CD14-positive monocyte (primary cell): ENCODE results near the gene MSH2. TPM values are rescaled to one million over a fixed set of nuclear protein-coding genes. Genes with fewer than 3 reads are reported as not detected.
A peak's percentile ranks its signal among the peaks of the same experiment; 100 is the strongest.

Experiments
- DNase-seq, 3 donors: peaks; one replicate each; pipeline ENCODE4 v3.0.0-alpha.2; 2011 to 2022
- H2AFZ ChIP-seq: 2 replicates; pipeline ENCODE4 v1.6.0; 2012; ENCODE audit warnings: mild to moderate bottlenecking, low read depth, low read length, inconsistent platforms; ENCODE audit not compliant: insufficient read depth, poor library complexity, severe bottlenecking
- H3K27ac ChIP-seq, 2 donors: 1 replicate in 1 of 2; 2 replicates in 1 of 2; pipeline ENCODE4 v1.5.1; 2012 to 2013; ENCODE audit warnings: low read length in 2 of 2, control low read depth in 1 of 2, inconsistent platforms in 1 of 2, low read depth in 1 of 2, mild to moderate bottlenecking in 1 of 2
- H3K27me3 ChIP-seq, 2 donors: one replicate each; pipeline versions ENCODE4 v1.6.0 to v1.6.1; 2011 to 2013; ENCODE audit warnings: low read length in 2 of 2; ENCODE audit not compliant: control insufficient read depth in 2 of 2, insufficient read depth in 2 of 2
- H3K36me3 ChIP-seq, 2 donors: replicated peaks in 1 of 2; 1 replicate in 1 of 2; 2 replicates in 1 of 2; pipeline versions ENCODE4 v1.5.1 to v1.6.1; 2012 to 2013; ENCODE audit warnings: low read length in 2 of 2, control low read depth in 1 of 2, inconsistent platforms in 1 of 2, mild to moderate bottlenecking in 1 of 2; ENCODE audit not compliant: insufficient read depth in 2 of 2, control insufficient read depth in 1 of 2
- H3K4me1 ChIP-seq, 2 donors: 1 replicate in 1 of 2; 2 replicates in 1 of 2; pipeline versions ENCODE4 v1.5.1 to v1.6.1; 2012 to 2013; ENCODE audit warnings: low read length in 2 of 2, control low read depth in 1 of 2, inconsistent platforms in 1 of 2, mild to moderate bottlenecking in 1 of 2, moderate library complexity in 1 of 2; ENCODE audit not compliant: insufficient read depth in 2 of 2, control insufficient read depth in 1 of 2
- H3K4me2 ChIP-seq: replicated peaks from 2 replicates; pipeline ENCODE3; 2012; ENCODE audit warnings: low read length, moderate library complexity, mild to moderate bottlenecking; ENCODE audit not compliant: poor library complexity, severe bottlenecking; ENCODE audit errors: extremely low read depth
- H3K4me3 ChIP-seq, 3 experiments: fragments of 200-600 bp in 1 of 3; sonication (generic) in 1 of 3; replicated peaks in 1 of 3; 1 replicate in 2 of 3; 2 replicates in 1 of 3; pipeline ENCODE4 v1.5.1; 2011 to 2013; ENCODE audit warnings: low read length in 3 of 3, mild to moderate bottlenecking in 3 of 3, control low read depth in 2 of 3, low read depth in 2 of 3, inconsistent platforms in 1 of 3, moderate library complexity in 1 of 3
- H3K79me2 ChIP-seq: 2 replicates; pipeline ENCODE4 v1.6.0; 2012; ENCODE audit warnings: mild to moderate bottlenecking, control low read depth, inconsistent platforms, low read length, moderate library complexity; ENCODE audit not compliant: insufficient read depth
- H3K9ac ChIP-seq: 2 replicates; pipeline ENCODE4 v1.6.0; 2017; ENCODE audit warnings: low read length, mild to moderate bottlenecking; ENCODE audit not compliant: insufficient read depth, poor library complexity, severe bottlenecking
- H3K9me3 ChIP-seq, 2 donors: replicated peaks in 1 of 2; 1 replicate in 1 of 2; 2 replicates in 1 of 2; pipeline versions ENCODE4 v1.5.1 to v1.6.1; 2012 to 2013; ENCODE audit warnings: low read length in 2 of 2, control low read depth in 1 of 2; ENCODE audit not compliant: control insufficient read depth in 1 of 2, insufficient read depth in 1 of 2
- H4K20me1 ChIP-seq: 2 replicates; pipeline ENCODE4 v1.6.0; 2012; ENCODE audit warnings: mild to moderate bottlenecking, low read length, control low read depth, moderate library complexity; ENCODE audit not compliant: insufficient read depth
- H3K27ac Mint-ChIP-seq, 7 donors: one replicate each; pipeline ENCODE4 v1.8.0; 2020; ENCODE audit warnings: mild to moderate bottlenecking in 7 of 7, mixed read lengths in 7 of 7, moderate library complexity in 6 of 7, inconsistent platforms in 2 of 7
- H3K27me3 Mint-ChIP-seq, 3 donors: one replicate each; pipeline ENCODE4 v1.8.0; 2021 to 2022; ENCODE audit warnings: low read depth in 3 of 3, mild to moderate bottlenecking in 3 of 3, mixed read lengths in 3 of 3, moderate library complexity in 3 of 3, inconsistent platforms in 1 of 3
- H3K36me3 Mint-ChIP-seq, 2 donors: one replicate each; pipeline ENCODE4 v1.8.0; 2020; ENCODE audit warnings: mixed read lengths in 2 of 2, inconsistent platforms in 1 of 2, mild to moderate bottlenecking in 1 of 2
- H3K4me1 Mint-ChIP-seq: one replicate; pipeline ENCODE4 v1.8.0; 2020; ENCODE audit warnings: mild to moderate bottlenecking, mixed read lengths
- H3K4me3 Mint-ChIP-seq, 2 donors: one replicate each; pipeline ENCODE4 v1.8.0; 2020; ENCODE audit warnings: mild to moderate bottlenecking in 2 of 2, mixed read lengths in 2 of 2, moderate library complexity in 1 of 2
- H3K9me3 Mint-ChIP-seq, 7 donors: one replicate each; pipeline ENCODE4 v1.8.0; 2020 to 2022; ENCODE audit warnings: mixed read lengths in 7 of 7, mild to moderate bottlenecking in 6 of 7, moderate library complexity in 6 of 7, inconsistent platforms in 2 of 7
- CTCF ChIP-seq: fragments of 200-600 bp; IDR thresholded peaks from one replicate; pipeline ENCODE4 v1.8.0; 2022; ENCODE audit warnings: antibody characterized with exemption, mild to moderate bottlenecking
- WGBS: methylation state at CpG from one replicate; pipeline ENCODE4 v1.1.5; 2013; ENCODE audit warnings: missing lambda C conversion rate; ENCODE audit not compliant: insufficient coverage; 5-methylcytosine and 5-hydroxymethylcytosine counted together
- intact Hi-C, 2 donors: fragments of 100-400 bp; cut with micrococcal nuclease; formaldehyde crosslinking; loops; one replicate each; pipeline versions ENCODE4 v1.15.0 to v1.15.1; 2023
- polyA plus RNA-seq, 3 donors: library from polyadenylated mRNA; depleted of rRNA in 1 of 3; unstranded in 2 of 3; stranded (reverse) in 1 of 3; fragments of 300-500 nt in 2 of 3; fragments of >200 nt in 1 of 3; fragmentation: Illumina TruSeq in 2 of 3; gene quantifications; 1 replicate in 2 of 3; 2 replicates in 1 of 3; pipeline ENCODE4 v1.2.3, GENCODE V29; 2012 to 2021

Gene MSH2
- polyA plus RNA-seq, 3 donors: 1.5 to 2.8 (median 2.0) TPM

GRCh38 chr2:47490406-47490805 is 87.5 kb downstream of the MSH2 start:
- H3K4me3 ChIP-seq: no peak overlapping the region
- DNase-seq: no peak
- H3K27ac ChIP-seq: no peak overlapping the region
- Mint-ChIP-seq H3K4me1 (peaks cover 15% of the 10 kb centered on the region), H3K9me3 (peaks cover 0 to 16% (median 7%) of the 10 kb centered on the region in 7 donors), H3K27ac (peak overlapping the region in 1 of 7 donors; percentile 15), H3K4me3 (no peak overlapping the region), H3K36me3 (peaks cover 3% of the 10 kb centered on the region in 2 donors), H3K27me3 (peaks cover 2 to 4% (median 2%) of the 10 kb centered on the region in 3 donors)
- intact Hi-C loops: no loop called here
- H2AFZ ChIP-seq: no peak overlapping the region
- WGBS: 100% methylated on average over 1 of the region's 6 CpGs
- H3K4me2 ChIP-seq: no peak overlapping the region
- peaks cover 0 to 6% of the 10 kb centered on the region in 2 donors for H3K9me3 ChIP-seq
- H3K27me3 ChIP-seq: no peaks in the 10 kb centered on the region
- peaks cover 0 to 7% of the 10 kb centered on the region in 2 donors for H3K4me1 ChIP-seq
- no peak overlapping the region for H3K9ac ChIP-seq
- no peak for TF ChIP-seq CTCF
- no peaks in the 10 kb centered on the region for H4K20me1 ChIP-seq
- no peaks in the 10 kb centered on the region for H3K36me3 ChIP-seq
- no peaks in the 10 kb centered on the region for H3K79me2 ChIP-seq

GRCh38 chr2:47493317-47494035 is 90.5 kb downstream of the MSH2 start:
- Histone ChIP-seq H3K79me2 (no peaks in the 10 kb centered on the region), H3K27me3 (no peaks in the 10 kb centered on the region), H4K20me1 (no peaks in the 10 kb centered on the region), H3K4me1 (no peaks in the 10 kb centered on the region), H3K27ac (no peak overlapping the region), H2AFZ (no peak overlapping the region), H3K4me3 (no peak overlapping the region), H3K4me2 (no peak overlapping the region), H3K9me3 (peaks cover 11 to 18% of the 10 kb centered on the region in 2 donors), H3K9ac (no peak overlapping the region), H3K36me3 (no peaks in the 10 kb centered on the region)
- intact Hi-C loops: no loop called here
- Mint-ChIP-seq H3K4me1 (peaks cover 5% of the 10 kb centered on the region), H3K9me3 (peaks cover 15 to 31% (median 22%) of the 10 kb centered on the region in 7 donors), H3K36me3 (no peaks in the 10 kb centered on the region), H3K27ac (no peak overlapping the region), H3K4me3 (no peak overlapping the region), H3K27me3 (peaks cover 2 to 6% (median 3%) of the 10 kb centered on the region in 3 donors)
- 98% methylated on average over 4 of the region's 12 CpGs for WGBS
- no peak for DNase-seq
- no peak for TF ChIP-seq CTCF
